Measurements from ENCODE around the gene CADM1. TPM values are rescaled to one million over a fixed set of nuclear protein-coding genes. Genes with fewer than 3 reads are reported as not detected.

CADM1 gene
- total RNA-seq, 1 donor, result 86.5 TPM

DNA sequence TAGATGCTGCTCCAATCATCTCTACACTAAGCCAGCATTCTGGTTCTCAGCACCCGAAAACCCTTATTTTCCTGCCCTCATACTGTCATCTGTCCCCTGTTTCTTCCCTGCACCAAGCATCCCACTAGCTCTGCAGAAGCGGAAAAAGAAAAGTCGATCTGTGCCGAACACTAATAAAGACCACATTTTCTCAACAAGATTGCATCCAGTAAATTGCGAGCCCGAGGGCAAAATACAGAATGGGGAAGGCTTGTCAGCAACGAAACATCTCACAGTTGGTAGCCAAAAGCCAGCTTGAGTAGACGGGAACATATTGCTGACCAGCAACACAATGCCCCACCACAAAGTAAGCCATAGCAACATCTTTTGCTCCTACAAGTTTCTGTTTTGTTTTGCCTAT, 227.4 kb downstream of the CADM1 start:
- Histone ChIP-seq H3K4me1 (ENCODE audit: insufficient read depth, low read length) (no peaks in the 10 kb centered on the region), H2AFZ (ENCODE audit: low read length) (no peak overlapping the region), H3K4me3 (ENCODE audit: insufficient read depth, low read length) (no peak overlapping the region), H3K4me2 (ENCODE audit: insufficient read depth, low read length) (no peak overlapping the region), H4K20me1 (ENCODE audit: insufficient read depth, low read length) (no peaks in the 10 kb centered on the region), H3K9me3 (ENCODE audit: low read depth, low read length) (no peaks in the 10 kb centered on the region), H3K36me3 (ENCODE audit: insufficient read depth, low read length) (no peaks in the 10 kb centered on the region), H3K79me2 (ENCODE audit: insufficient read depth, low read length) (no peaks in the 10 kb centered on the region), H3K27ac (ENCODE audit: low read depth, low read length) (no peak overlapping the region), H3K27me3 (ENCODE audit: insufficient read depth, low read length) (no peaks in the 10 kb centered on the region)
- TF ChIP-seq, protein P1, sequence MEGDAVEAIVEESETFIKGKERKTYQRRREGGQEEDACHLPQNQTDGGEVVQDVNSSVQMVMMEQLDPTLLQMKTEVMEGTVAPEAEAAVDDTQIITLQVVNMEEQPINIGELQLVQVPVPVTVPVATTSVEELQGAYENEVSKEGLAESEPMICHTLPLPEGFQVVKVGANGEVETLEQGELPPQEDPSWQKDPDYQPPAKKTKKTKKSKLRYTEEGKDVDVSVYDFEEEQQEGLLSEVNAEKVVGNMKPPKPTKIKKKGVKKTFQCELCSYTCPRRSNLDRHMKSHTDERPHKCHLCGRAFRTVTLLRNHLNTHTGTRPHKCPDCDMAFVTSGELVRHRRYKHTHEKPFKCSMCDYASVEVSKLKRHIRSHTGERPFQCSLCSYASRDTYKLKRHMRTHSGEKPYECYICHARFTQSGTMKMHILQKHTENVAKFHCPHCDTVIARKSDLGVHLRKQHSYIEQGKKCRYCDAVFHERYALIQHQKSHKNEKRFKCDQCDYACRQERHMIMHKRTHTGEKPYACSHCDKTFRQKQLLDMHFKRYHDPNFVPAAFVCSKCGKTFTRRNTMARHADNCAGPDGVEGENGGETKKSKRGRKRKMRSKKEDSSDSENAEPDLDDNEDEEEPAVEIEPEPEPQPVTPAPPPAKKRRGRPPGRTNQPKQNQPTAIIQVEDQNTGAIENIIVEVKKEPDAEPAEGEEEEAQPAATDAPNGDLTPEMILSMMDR (IDR thresholded peaks at IDR 0.05; ENCODE audit: extremely low read depth, low read depth, low read length), result no peak
- DNase-seq (ENCODE audit: insufficient read length, low spot score, missing footprints), result no peak

- H4K20me1 ChIP-seq (ENCODE audit: insufficient read depth, low read length), result no peaks in the 10 kb centered on the region
- TF ChIP-seq, protein P1 (IDR thresholded peaks at IDR 0.05; ENCODE audit: extremely low read depth, low read depth, low read length), result no peak
- no peaks in the 10 kb centered on the region for H3K4me1 ChIP-seq (ENCODE audit: insufficient read depth, low read length)
- no peak overlapping the region for H3K4me2 ChIP-seq (ENCODE audit: insufficient read depth, low read length)
- no peak overlapping the region for H3K4me3 ChIP-seq (ENCODE audit: insufficient read depth, low read length)
- no peak overlapping the region for H2AFZ ChIP-seq (ENCODE audit: low read length)
- no peaks in the 10 kb centered on the region for H3K36me3 ChIP-seq (ENCODE audit: insufficient read depth, low read length)
- H3K27ac ChIP-seq (ENCODE audit: low read depth, low read length), result no peak overlapping the region
- no peaks in the 10 kb centered on the region for H3K9me3 ChIP-seq (ENCODE audit: low read depth, low read length)
- no peaks in the 10 kb centered on the region for H3K27me3 ChIP-seq (ENCODE audit: insufficient read depth, low read length)
- no peaks in the 10 kb centered on the region for H3K79me2 ChIP-seq (ENCODE audit: insufficient read depth, low read length)
- no peak for DNase-seq (ENCODE audit: insufficient read length, low spot score, missing footprints)
Observed at GRCh38 chr11:115276191-115276590, 228.0 kb downstream of the CADM1 start.

DNA sequence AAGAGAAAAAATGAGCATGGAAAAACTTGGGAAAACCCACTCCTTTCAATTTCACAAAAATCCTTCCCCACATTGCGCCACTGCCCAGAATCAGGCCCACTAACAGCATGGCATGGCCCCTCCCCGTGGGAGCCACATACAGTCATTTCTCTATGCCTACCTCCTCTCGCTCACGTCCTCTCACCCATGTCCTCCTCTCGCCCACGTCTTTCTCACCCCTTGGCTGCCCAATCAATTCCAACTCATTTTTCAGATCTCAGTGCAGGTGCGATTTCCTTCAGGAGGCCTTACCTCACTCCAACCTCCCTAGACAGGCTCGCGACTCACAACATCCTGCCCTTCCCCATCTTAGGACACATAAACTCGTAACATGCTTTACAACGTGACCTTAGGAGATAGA, 229.2 kb downstream of the CADM1 start:
- TF ChIP-seq, protein P1 (IDR thresholded peaks at IDR 0.05; ENCODE audit: extremely low read depth, low read depth, low read length), result no peak

GRCh38 chr11:115272925-115273324, 231.3 kb downstream of the CADM1 start:
- no peak overlapping the region for H3K4me3 ChIP-seq (ENCODE audit: insufficient read depth, low read length)
- H3K9me3 ChIP-seq (ENCODE audit: low read depth, low read length), result no peaks in the 10 kb centered on the region
- DNase-seq (ENCODE audit: insufficient read length, low spot score, missing footprints), result no peak
- no peaks in the 10 kb centered on the region for H3K27me3 ChIP-seq (ENCODE audit: insufficient read depth, low read length)
- H3K4me1 ChIP-seq (ENCODE audit: insufficient read depth, low read length), result no peaks in the 10 kb centered on the region
- H4K20me1 ChIP-seq (ENCODE audit: insufficient read depth, low read length), result no peaks in the 10 kb centered on the region
- H2AFZ ChIP-seq (ENCODE audit: low read length), result no peak overlapping the region
- no peak overlapping the region for H3K4me2 ChIP-seq (ENCODE audit: insufficient read depth, low read length)
- TF ChIP-seq, protein P1 (IDR thresholded peaks at IDR 0.05; ENCODE audit: extremely low read depth, low read depth, low read length), result no peak
- no peaks in the 10 kb centered on the region for H3K79me2 ChIP-seq (ENCODE audit: insufficient read depth, low read length)
- no peak overlapping the region for H3K27ac ChIP-seq (ENCODE audit: low read depth, low read length)
- no peaks in the 10 kb centered on the region for H3K36me3 ChIP-seq (ENCODE audit: insufficient read depth, low read length)

More for the DNA sequence above, 229.2 kb downstream of the CADM1 start:
- no peak overlapping the region for H2AFZ ChIP-seq (ENCODE audit: low read length)
- DNase-seq (ENCODE audit: insufficient read length, low spot score, missing footprints), result no peak
- no peaks in the 10 kb centered on the region for H3K79me2 ChIP-seq (ENCODE audit: insufficient read depth, low read length)
- H3K4me1 ChIP-seq (ENCODE audit: insufficient read depth, low read length), result no peaks in the 10 kb centered on the region
- no peaks in the 10 kb centered on the region for H3K36me3 ChIP-seq (ENCODE audit: insufficient read depth, low read length)
- H4K20me1 ChIP-seq (ENCODE audit: insufficient read depth, low read length), result no peaks in the 10 kb centered on the region
- no peak overlapping the region for H3K4me2 ChIP-seq (ENCODE audit: insufficient read depth, low read length)
- no peaks in the 10 kb centered on the region for H3K27me3 ChIP-seq (ENCODE audit: insufficient read depth, low read length)
- H3K4me3 ChIP-seq (ENCODE audit: insufficient read depth, low read length), result no peak overlapping the region
- H3K9me3 ChIP-seq (ENCODE audit: low read depth, low read length), result no peaks in the 10 kb centered on the region
- H3K27ac ChIP-seq (ENCODE audit: low read depth, low read length), result no peak overlapping the region

Data from osteoblast (primary cell).